ENCODE results near the gene ZNF354B. TPM values are rescaled to one million over a fixed set of nuclear protein-coding genes. Genes with fewer than 3 reads are reported as not detected.

Gene ZNF354B
- total RNA-seq, 1 donor from 2014 or later, result 20.2 TPM

GRCh38 chr5:178883815-178884430, 24.2 kb downstream of the ZNF354B start:
- no peak for DNase-seq

DNA sequence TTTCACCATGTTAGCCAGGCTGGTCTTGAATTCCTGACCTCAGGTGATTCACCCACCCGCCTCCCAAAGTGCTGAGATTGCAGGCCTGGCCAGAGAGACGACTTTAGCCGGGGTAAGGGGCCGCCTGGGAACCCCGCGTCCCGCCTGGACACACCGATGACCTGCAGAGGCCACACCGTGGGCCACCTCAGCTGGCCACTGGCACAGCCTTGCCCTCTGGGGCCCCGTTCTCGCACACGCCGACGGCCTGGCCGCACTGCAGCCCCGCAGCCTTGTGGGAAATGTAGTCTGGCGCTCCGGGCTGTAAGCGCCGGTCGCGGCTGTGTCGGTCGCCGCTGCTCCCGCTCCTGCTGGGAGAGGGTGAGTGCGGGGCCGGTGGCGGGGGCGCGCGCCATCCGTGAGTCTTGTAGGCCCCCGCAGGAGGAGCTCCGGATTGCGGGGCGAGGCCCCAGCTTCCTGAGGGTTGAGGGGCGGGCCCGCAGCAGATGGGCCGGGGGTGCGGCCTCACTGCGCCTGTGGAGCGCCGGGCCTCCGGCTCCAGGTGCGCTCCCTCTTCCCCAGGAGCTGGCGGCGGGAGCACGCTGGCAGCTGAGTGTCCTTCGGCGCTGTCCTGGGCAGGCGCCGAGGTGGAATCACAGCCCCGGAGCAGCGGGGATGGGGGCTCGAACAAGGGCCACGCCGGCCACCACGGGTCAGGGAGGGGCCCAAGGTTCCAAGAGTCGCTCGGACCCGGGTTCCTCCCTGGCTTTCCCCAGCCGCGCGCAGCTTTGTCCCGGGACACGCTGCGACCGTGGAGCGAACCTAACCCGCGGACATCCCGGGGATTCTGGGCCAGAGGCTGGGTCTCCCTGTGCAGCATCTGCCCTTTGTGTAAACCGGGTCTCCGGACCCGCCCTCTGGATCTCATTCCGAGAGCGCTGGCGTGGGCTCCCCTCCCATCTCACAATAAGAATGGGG, 36.1 kb downstream of the ZNF354B start, which contains the start of gene ZFP2:
ZFP2 (plus strand) TSS at position 299 of the 957 bp plus-strand sequence. CDS start 35,401 bp downstream, outside the sequence.
- DNase-seq, result no peak

- no peak for DNase-seq
Observed at GRCh38 chr5:178899289-178899688, 39.5 kb downstream of the ZNF354B start.

GRCh38 chr5:178902849-178903248, 43.1 kb downstream of the ZNF354B start:
- no peak for DNase-seq

- DNase-seq, result no peak
Observed at GRCh38 chr5:178931846-178932760, 72.3 kb downstream of the ZNF354B start.

Small RNA genes within 50 kb of the gene (small RNA-seq; reads per million reads assigned to genes)
- gene AC126915.2 (ENCODE audit: low replicate concordance), result not detected
- not detected for gene AC126915.3 (ENCODE audit: low replicate concordance)

Other genes with a start within 250 kb of the ZNF354B start
- 51.8 TPM for gene CLK4, start 232.9 kb upstream of the ZNF354B start, total RNA-seq
- gene ZNF354A, start 129.3 kb upstream of the ZNF354B start, total RNA-seq, result 9.0 TPM
- gene ZFP2, start 36.0 kb downstream of the ZNF354B start, total RNA-seq, result 1.9 TPM
- 4.2 TPM for gene ZNF454, start 81.2 kb downstream of the ZNF354B start, total RNA-seq
- gene GRM6, start 135.4 kb downstream of the ZNF354B start, total RNA-seq, result not detected
- 4.6 TPM for gene ZNF879, start 163.9 kb downstream of the ZNF354B start, total RNA-seq
- 11.8 TPM for gene ZNF354C, start 200.4 kb downstream of the ZNF354B start, total RNA-seq

Data from skin of body (tissue), 3 donors.